Measurements from ENCODE around the gene PKP1.

The PKP1 gene

GRCh38 chr1:201331166-201331565 lies 47.9 kb downstream of the PKP1 start:
- DNase-seq = no peak

GRCh38 chr1:201332021-201332420 lies 48.7 kb downstream of the PKP1 start:
- DNase-seq = no peak

GRCh38 chr1:201332616-201333335 lies 49.5 kb downstream of the PKP1 start:
- no peak for DNase-seq

DNA sequence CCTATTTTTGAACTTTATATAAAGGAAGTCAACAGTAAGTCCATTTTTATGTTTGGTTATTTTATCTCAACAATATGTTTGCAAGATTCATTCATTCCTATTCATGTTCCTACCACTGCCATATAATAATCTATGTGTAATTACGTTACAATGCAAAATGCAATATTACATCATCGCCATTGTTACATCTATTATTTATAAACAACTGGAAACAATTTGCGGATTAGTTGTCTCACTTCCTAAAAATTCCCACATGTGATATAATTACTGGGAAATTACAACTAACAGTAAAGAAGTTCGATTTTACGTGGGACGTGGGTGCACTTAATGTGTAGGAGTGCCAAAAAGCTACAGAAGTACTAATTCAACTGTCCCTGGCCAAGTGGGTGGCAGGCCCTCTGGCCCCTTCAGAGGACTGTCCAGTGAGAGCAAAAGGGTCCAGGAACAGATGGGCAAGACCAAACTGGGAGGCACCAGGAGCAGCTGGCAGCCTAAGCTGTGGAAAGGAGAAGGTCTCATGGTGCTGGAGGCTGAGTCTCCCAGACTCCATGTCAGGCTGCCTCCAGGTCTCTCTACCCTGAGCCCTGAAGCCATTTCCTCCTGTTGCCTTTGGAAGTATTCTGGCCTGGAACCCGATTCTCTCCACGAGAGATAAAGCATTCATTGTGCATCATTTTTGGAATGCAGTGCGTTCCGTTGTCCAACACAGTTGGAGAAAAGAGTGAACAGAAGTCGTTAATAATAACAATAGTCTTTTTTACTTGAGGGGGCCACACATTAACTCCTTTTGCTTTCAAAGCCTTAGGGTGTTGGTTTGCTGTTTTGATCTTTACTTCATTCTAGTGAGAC lies 51.2 kb downstream of the PKP1 start:
- DNase-seq = no peak

DNA sequence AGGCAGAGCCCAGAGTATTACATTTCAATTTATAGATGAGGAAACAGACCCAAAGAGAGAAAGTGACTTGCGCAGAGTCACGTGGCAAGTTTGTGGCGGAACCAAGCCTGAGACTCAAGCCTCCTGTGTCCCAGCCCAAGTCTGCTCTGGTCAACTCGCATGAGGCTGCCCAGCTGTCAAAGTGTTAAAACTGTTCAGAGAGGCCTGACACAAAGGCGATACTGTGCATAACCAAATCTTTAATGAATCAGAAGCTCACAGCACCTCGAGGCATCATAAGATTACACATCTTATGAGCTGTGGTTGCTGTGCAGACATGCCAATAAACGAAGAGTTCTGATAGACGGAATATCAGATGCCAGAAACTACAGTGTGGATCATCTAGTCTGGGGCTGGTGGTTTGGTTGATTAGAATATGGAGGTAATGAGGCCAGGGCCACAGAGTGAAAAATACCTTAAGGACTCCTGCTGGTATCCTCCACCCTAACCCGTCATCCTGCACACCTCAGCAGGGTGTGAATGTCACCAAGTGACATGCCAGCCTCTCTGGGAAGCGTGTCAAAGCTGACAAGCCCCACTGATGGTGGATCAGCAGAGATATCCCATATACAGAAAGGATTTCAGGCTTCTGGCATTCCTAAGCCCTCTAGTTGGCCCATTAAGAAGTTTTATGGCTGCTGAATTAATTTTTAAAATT lies 52.0 kb downstream of the PKP1 start:
- no peak for DNase-seq

GRCh38 chr1:201335901-201336300 lies 52.6 kb downstream of the PKP1 start:
- no peak for DNase-seq

DNA sequence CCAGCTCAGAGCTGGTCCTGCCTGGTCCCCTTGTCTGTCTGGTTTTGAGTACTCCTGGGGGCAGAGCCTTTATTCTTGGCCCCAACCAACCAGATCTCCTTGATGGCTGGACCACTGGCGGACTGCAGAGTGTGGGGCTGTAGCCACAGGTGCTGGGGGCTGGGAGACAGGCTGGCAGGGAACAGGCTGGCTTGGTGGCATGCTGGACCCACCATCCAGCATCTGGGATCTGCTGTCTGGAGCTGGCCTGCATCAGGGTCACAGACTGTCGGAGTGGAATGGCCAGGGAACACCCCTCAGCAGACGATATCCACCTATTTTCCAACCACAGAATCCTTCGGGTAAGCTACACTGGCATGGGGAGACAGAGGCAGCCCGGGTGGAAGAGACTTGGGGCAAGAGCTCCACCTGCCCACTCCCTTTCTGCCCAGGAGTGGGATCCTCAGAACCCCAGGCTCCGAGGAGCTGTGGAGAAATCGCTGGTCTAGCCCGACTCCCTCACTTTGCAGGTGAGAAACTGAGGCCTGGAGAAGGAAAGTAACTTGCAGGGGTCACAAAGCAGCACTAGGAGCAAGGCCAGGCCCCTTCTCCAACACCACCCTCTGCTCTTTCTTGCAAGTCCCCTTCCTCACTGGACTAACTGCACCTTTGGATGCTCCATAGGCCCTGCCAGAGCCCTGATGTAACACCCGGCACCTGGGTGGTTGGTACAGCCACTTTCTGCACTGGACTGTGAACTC lies 53.6 kb downstream of the PKP1 start:
- no peak for DNase-seq

DNA sequence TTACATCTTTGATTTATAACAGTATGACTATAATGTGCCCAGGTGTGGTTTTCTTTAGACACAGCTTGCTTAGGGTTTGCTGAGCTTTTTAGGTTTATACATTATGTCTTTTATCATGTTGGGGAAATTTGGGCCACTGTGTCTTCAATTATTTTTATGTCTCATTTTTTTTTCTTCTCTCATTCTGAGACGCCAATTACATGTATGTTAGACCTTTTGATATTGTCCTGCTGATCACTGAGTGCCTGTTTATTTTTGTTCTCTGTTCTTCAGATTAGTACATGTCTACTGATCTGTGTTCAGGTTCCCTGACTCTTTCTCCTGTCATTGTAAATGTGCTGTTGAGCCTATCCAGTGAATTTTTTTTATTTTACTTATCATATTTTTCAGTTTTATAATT lies 58.1 kb downstream of the PKP1 start:
- no peak for DNase-seq

GRCh38 chr1:201344206-201345080 lies 61.1 kb downstream of the PKP1 start:
- DNase-seq = no peak

DNA sequence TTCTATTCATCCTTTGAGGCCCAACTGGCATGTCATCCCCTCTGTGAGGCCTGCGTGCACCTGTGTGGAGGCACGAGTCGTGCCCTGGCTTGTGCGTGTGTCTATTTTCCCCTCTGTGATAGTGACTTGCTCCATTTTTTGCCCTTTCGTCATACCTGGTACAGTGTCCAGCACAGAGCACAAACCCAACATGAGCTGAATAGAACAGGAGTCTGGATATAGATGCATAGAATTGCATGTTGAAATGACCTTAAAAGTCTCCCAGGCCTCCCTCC lies 61.7 kb downstream of the PKP1 start:
- DNase-seq = no peak

GRCh38 chr1:201346337-201346939 lies 63.1 kb downstream of the PKP1 start:
- DNase-seq = no peak

DNA sequence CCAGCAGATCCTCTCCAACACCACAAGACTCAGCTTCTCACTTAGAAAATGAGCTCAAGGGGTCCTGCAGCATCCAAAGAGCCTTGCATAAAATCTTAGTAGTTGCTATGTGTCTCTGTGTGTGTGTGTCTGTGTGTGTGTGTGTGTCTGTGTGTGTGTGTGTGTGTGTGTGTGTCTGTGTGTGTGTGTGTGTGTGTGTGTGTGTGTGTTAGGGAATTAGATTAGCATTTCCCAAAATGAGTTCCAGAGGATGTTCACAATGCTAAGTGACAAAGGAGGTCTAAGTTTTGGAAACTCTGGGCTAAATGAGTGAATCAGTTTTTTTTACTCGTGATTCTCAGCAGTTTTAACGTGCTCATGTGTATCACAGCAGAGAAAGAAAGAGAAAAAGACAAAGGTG lies 63.7 kb downstream of the PKP1 start:
- no peak for DNase-seq

DNA sequence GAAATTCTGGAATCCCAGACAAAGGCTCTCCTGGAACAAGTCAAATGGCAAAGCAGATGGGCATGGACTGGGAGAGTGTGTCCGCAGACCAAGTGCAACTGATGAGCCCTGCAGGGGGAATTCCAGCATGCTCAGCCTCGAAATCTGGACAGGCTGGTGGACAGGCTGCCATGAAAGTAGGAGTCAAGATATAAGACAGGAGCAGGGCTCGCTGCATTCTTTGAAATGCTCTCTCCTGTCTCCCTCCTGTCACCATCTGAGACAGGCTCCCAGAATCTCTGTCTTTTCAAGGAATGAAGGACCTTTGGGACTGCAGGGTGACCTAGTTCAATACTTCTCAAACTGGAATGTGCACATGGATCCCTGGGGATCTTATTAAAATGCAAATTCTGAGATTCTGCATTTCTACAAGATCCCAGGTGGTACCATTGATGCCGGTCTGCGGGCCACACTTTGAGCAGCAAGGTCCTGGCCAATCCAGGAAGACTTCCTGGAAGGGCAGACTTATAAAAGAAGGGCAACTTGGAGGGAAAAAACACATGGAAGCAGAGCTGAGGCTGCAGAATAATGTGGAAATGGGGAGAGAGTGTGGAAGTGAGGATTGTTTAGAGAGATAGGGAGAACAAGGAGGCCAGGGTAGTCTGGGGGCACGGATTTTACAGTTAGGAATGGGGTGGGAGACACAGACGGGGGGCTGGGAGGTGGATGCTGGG lies 64.3 kb downstream of the PKP1 start:
- DNase-seq = no peak

DNA sequence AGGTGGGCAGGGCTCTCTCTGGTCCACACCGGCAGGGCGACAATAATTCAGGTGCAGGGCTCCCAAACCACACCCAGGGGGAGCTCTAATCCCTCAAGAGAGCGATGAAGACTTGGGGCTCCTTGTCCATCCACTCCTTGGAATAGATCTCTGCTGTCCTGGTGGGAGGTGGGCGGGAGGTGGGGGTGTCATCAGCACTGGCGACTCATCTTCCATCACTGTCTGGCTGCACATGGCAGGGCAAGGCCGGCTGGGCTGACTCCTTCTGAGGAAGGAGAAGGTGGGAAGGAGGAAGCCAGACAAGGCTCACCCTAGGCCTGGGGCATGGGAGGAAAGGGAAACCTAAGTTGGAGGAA lies 64.9 kb downstream of the PKP1 start:
- no peak for DNase-seq

DNA sequence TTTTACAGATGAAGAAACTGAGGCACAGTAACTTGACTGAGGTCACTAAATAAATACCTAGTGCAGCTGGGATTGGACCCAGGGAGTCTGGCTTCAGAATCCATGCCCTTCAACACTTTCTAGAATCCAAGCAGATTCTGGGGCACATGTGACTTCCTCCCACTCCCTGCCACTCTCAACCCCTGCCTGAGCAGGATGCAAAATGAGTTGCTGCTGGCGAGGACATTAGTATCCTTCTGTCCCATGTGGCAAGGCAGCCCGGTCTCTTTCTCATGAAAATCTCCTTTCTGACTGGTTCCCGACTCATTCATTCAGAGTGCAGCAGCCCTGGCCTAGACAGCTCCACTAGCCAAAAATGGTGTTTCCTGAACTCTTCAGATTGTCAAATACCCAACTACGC lies 65.8 kb downstream of the PKP1 start:
- DNase-seq = no peak

DNA sequence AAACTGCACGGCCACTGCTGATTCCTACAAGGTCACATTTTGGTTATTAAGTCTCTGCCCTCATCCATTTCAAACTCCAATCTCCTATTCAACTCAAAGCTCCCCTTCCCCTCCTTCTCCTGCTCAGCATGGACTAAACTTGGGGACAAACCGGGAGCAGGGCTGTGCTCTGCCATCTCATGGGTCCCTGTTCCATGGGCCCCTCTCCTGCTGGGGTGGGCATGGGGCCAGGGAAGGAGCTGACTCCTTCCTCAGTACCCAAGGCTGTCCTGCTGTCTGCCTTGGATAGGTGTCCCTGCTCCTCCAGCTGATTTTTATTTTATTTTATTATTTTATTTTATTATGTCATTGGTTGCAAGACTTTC lies 67.0 kb downstream of the PKP1 start:
- DNase-seq = no peak

DNA sequence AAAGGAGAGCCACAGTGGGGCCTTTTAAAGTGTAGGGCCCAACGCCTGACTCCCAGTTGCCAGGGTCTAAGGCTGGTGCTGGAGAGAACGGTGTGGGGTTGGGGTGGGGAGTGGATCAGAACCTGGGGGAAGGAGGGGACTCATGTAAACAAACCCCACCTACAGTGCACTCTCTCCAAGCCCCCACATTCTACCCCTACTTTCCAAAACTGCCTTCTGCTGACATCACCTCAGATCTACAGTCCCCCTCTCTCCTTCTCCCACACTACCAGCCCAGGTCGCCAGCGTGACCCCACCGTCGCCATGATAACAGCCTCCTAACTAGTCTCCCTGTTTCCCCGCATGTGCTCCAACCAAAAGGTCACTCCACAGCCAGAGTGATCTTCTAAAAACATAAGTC lies 67.6 kb downstream of the PKP1 start:
- DNase-seq = no peak

DNA sequence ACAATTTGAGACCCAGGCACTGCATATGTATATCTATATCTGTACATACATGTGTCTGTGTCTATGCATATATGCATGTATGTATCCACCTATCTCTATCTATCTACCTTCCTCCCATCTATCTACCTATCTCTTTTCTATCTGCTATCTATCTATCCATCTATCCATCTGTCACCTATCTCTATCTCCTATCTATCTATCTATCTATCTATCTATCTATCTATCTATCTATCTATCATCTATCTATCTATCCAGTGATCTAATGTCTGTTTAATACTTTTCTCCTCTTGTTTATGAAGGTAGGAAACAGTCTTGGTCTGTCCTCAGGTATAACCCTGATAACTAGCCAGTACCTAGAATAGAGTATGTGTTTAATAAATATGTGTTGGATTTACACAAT lies 68.3 kb downstream of the PKP1 start:
- DNase-seq = no peak

DNA sequence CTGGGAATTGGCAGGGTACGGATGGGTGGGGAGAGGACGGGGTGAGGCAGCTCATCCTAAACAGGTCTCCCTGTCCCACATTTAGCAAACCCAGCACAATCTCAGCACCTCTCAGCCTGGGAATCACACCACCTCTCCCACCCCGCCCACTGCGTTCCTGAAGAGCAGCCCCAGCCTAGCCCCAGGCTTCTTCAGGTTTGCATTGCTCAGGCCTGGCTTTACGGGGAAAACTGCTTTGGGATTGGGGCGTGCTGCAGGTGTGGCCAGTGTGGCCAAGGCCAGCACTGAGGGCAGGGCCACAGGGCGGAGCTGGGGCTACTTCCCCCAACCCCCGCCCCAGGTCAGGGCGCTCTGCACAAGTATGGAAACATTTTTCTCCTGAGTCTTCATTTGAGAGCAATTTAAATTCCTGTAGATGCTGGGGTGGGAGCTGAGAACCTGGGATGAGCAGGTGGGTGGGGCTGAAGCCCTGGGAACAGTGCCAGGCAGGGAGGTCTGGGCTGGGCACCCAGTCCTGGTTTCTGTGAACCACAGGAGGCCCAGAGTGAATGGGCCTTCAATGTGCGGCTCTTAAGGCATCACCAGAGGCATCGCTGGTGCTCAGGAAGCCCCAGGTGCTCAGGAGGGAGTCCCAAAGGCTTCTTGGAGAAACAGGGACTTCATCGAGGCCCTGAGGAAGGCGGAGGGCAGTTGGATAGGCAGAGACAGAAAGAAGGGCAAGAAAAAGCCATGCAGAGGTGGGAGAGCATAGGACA lies 70.1 kb downstream of the PKP1 start:
- DNase-seq = no peak

- no peak for DNase-seq
Measured at GRCh38 chr1:201354151-201354900, 71.0 kb downstream of the PKP1 start.

Data from T1000 (cell line).